Small intestine (tissue), 7 donors: Measurements from ENCODE around the gene TMEM89. TPM values are rescaled to one million over a fixed set of nuclear protein-coding genes. Genes with fewer than 3 reads are reported as not detected.

Source experiments
- DNase-seq, 2 donors: peaks; one replicate each; pipeline versions ENCODE4 v3.0.0 to v3.0.0-alpha.2; 2013
- FAIRE-seq: peaks from 2 replicates; lab custom pipeline; 2012; peaks lifted over from hg19 to GRCh38; lab: Jason Lieb, UNC
- H3K27ac ChIP-seq, 3 donors: one replicate each; pipeline ENCODE4 v1.5.1; 2013; ENCODE audit warnings: low read length in 2 of 3, mild to moderate bottlenecking in 2 of 3, control low read depth in 1 of 3, inconsistent platforms in 1 of 3, low read depth in 1 of 3, moderate library complexity in 1 of 3
- H3K27me3 ChIP-seq, 3 donors: one replicate each; pipeline ENCODE4 v1.6.1; 2013; ENCODE audit warnings: low read length in 3 of 3, inconsistent platforms in 1 of 3; ENCODE audit not compliant: control insufficient read depth in 3 of 3, insufficient read depth in 3 of 3
- H3K36me3 ChIP-seq, 3 donors: one replicate each; pipeline ENCODE4 v1.6.1; 2013; ENCODE audit warnings: low read length in 3 of 3, inconsistent platforms in 1 of 3, low read depth in 1 of 3, mild to moderate bottlenecking in 1 of 3, moderate library complexity in 1 of 3; ENCODE audit not compliant: control insufficient read depth in 3 of 3, insufficient read depth in 2 of 3
- H3K4me1 ChIP-seq, 3 donors: one replicate each; pipeline ENCODE4 v1.6.1; 2013; ENCODE audit warnings: low read length in 2 of 3, inconsistent platforms in 1 of 3, low read depth in 1 of 3, mild to moderate bottlenecking in 1 of 3, moderate library complexity in 1 of 3; ENCODE audit not compliant: control insufficient read depth in 3 of 3, insufficient read depth in 2 of 3
- H3K4me3 ChIP-seq, 3 donors: one replicate each; pipeline ENCODE4 v1.5.1; 2013; ENCODE audit warnings: low read length in 3 of 3, control low read depth in 1 of 3, inconsistent platforms in 1 of 3, low read depth in 1 of 3, mild to moderate bottlenecking in 1 of 3, moderate library complexity in 1 of 3
- H3K9me3 ChIP-seq, 2 donors: one replicate each; pipeline ENCODE4 v1.6.1; 2013; ENCODE audit warnings: low read depth in 1 of 2, low read length in 1 of 2; ENCODE audit not compliant: control insufficient read depth in 2 of 2, insufficient read depth in 1 of 2
- WGBS, 3 donors: extraction: QIAGEN DNeasy Blood & Tissue Kit; methylation state at CpG; one replicate each; pipeline ENCODE4 v1.1.7; 2013; 5-methylcytosine and 5-hydroxymethylcytosine counted together
- polyA plus RNA-seq, 4 donors: library from polyadenylated mRNA; stranded (reverse) in 3 of 4; unstranded in 1 of 4; fragments of 200-250 nt in 3 of 4; fragments of 120-200 nt in 1 of 4; gene quantifications; one replicate each; pipeline versions ENCODE4 v1.2.1 to v1.2.3, GENCODE V29; 2013
- donor health status: healthy with polysubstance abuse.
- donor health status: control.
- donor health status: control.
- donor health status: Bipolar disorder and iron deficiency.
- donor health status: healthy.

Gene TMEM89
- polyA plus RNA-seq, 4 donors = 0.21 to 0.24 TPM; not detected in 2

GRCh38 chr3:48648188-48648850 lies 26.8 kb upstream of the TMEM89 start:
- Histone ChIP-seq H3K27me3 (no peaks in the 10 kb centered on the region), H3K36me3 (peaks cover 0 to 26% (median 0%) of the 10 kb centered on the region in 3 donors), H3K4me3 (no peak overlapping the region), H3K9me3 (no peaks in the 10 kb centered on the region), H3K27ac (no peak overlapping the region), H3K4me1 (peaks cover 0 to 8% (median 0%) of the 10 kb centered on the region in 3 donors)
- no peak for DNase-seq
- FAIRE-seq = no peak
- WGBS, 3 donors = 73 to 86% (median 82%) methylated on average over 15 of the region's 15 CpGs

GRCh38 chr3:48647714-48648113 lies 26.1 kb upstream of the TMEM89 start:
- H3K4me3 ChIP-seq = no peak overlapping the region
- H3K36me3 ChIP-seq = peaks cover 0 to 24% (median 0%) of the 10 kb centered on the region in 3 donors
- WGBS, 3 donors = 74 to 84% (median 80%) methylated on average over 9 of the region's 9 CpGs
- FAIRE-seq = no peak
- H3K27ac ChIP-seq = no peak overlapping the region
- DNase-seq = no peak
- H3K9me3 ChIP-seq = no peaks in the 10 kb centered on the region
- H3K27me3 ChIP-seq = no peaks in the 10 kb centered on the region
- peaks cover 0 to 8% (median 0%) of the 10 kb centered on the region in 3 donors for H3K4me1 ChIP-seq

GRCh38 chr3:48644898-48645760 lies 23.6 kb upstream of the TMEM89 start:
- no peaks in the 10 kb centered on the region for H3K27me3 ChIP-seq
- no peak overlapping the region for H3K27ac ChIP-seq
- H3K9me3 ChIP-seq = no peaks in the 10 kb centered on the region
- no peak overlapping the region for H3K4me3 ChIP-seq
- peaks cover 0 to 25% (median 0%) of the 10 kb centered on the region in 3 donors for H3K36me3 ChIP-seq
- WGBS, 3 donors = 86 to 89% (median 87%) methylated on average over 20 to 22 of the region's 22 CpGs
- DNase-seq (no peak), FAIRE-seq (no peak)
- H3K4me1 ChIP-seq = peaks cover 0 to 8% (median 0%) of the 10 kb centered on the region in 3 donors

- Histone ChIP-seq H3K36me3 (peaks cover 0 to 24% (median 0%) of the 10 kb centered on the region in 3 donors), H3K9me3 (no peaks in the 10 kb centered on the region), H3K27ac (no peak overlapping the region), H3K27me3 (no peaks in the 10 kb centered on the region), H3K4me3 (no peak overlapping the region), H3K4me1 (no peaks in the 10 kb centered on the region)
- WGBS, 3 donors = 87 to 93% (median 92%) methylated on average over 11 to 12 of the region's 12 CpGs
- FAIRE-seq (no peak), DNase-seq (no peak)
Measured at GRCh38 chr3:48642605-48643004, 21.0 kb upstream of the TMEM89 start.

DNA sequence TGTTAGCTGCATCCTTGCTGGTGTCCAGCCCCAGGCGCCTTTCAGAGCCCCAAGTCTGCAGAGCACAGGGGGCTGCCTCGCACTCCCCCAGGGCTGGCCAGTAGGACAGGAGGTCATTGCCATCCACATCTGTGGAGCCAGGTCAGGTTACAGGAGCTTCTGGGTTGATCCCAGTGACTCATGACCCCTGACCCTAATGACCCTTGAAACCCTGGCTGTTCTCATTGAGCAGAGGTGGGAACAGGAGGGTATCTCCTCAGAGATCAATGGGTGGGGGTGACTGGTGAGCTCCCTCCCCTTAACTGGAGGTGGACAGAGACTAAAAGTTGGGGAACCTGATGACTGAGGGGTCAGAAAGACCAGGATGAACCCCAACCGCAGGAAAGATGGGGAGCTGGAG lies 19.8 kb upstream of the TMEM89 start:
- peaks cover 0 to 4% (median under 1%) of the 10 kb centered on the region in 3 donors for H3K4me1 ChIP-seq
- WGBS, 3 donors = 91 to 97% (median 94%) methylated on average over 3 of the region's 3 CpGs
- FAIRE-seq (no peak), DNase-seq (no peak)
- no peak overlapping the region for H3K4me3 ChIP-seq
- no peaks in the 10 kb centered on the region for H3K27me3 ChIP-seq
- H3K9me3 ChIP-seq = no peaks in the 10 kb centered on the region
- peaks cover 0 to 19% (median 0%) of the 10 kb centered on the region in 3 donors for H3K36me3 ChIP-seq
- H3K27ac ChIP-seq = no peak overlapping the region

- Histone ChIP-seq H3K4me3 (no peak overlapping the region), H3K27ac (no peak overlapping the region), H3K4me1 (peaks cover 0 to 10% (median 3%) of the 10 kb centered on the region in 3 donors), H3K9me3 (no peaks in the 10 kb centered on the region), H3K36me3 (peaks cover 0 to 15% (median 0%) of the 10 kb centered on the region in 3 donors), H3K27me3 (no peaks in the 10 kb centered on the region)
- FAIRE-seq (no peak), DNase-seq (no peak)
- WGBS, 3 donors = 86 to 91% (median 88%) methylated on average over 33 to 38 of the region's 38 CpGs
Measured at GRCh38 chr3:48639944-48640606, 18.5 kb upstream of the TMEM89 start.

GRCh38 chr3:48637305-48637704 lies 15.7 kb upstream of the TMEM89 start:
- FAIRE-seq = no peak

DNA sequence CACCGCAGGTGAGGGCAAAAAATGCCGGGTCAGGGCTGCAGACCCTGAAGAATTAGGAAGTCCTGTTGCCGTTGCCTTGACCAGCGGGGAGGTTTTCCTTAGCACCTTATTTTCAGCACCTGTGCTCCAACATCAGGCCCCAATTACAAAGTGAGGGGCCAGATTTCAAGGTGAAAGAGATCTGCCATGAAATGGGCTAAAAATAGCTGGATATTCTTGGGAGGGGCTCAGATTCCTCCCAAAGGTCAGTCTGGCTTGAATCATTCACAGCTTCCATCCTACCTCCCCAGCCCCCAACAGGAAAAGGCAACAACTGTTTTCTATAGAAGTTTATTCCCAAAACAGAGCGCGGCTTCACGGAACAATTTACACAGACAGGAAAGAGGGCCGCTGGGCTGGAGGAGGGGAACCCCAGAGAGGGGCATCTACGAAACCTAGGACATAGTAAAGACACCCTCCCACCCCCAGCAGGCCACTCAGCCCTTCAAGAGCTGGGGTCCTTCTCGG lies 14.6 kb upstream of the TMEM89 start:
- no peak for DNase-seq
- Histone ChIP-seq H3K9me3 (no peaks in the 10 kb centered on the region), H3K27ac (peak overlapping the region in 1 of 3 donors; percentile 84), H3K4me3 (peak overlapping the region; percentile 55 to 92 (median 80)), H3K36me3 (peaks cover 0 to 28% (median 0%) of the 10 kb centered on the region in 3 donors), H3K27me3 (no peaks in the 10 kb centered on the region), H3K4me1 (peaks cover 0 to 21% (median 3%) of the 10 kb centered on the region in 3 donors)
- 42 to 58% (median 54%) methylated on average over 10 of the region's 10 CpGs for WGBS, 3 donors
- no peak for FAIRE-seq

More at GRCh38 chr3:48637305-48637704, 15.7 kb upstream of the TMEM89 start:
- Histone ChIP-seq H3K4me3 (no peak overlapping the region), H3K9me3 (no peaks in the 10 kb centered on the region), H3K27ac (no peak overlapping the region), H3K27me3 (no peaks in the 10 kb centered on the region), H3K36me3 (peaks cover 0 to 20% (median 0%) of the 10 kb centered on the region in 3 donors), H3K4me1 (peaks cover 0 to 21% (median 3%) of the 10 kb centered on the region in 3 donors)
- no peak for DNase-seq
- 57 to 63% (median 62%) methylated on average over 6 of the region's 6 CpGs for WGBS, 3 donors
